Ishikawa (cell line): ENCODE measurements around the gene GDF15.

Source experiments
- CEBPB ChIP-seq: IDR thresholded peaks from 2 replicates; pipeline ENCODE4 v1.6.1; 2012
- CREB1 ChIP-seq: IDR thresholded peaks from 2 replicates; pipeline ENCODE4 v1.6.1; 2012; ENCODE audit warnings: low read depth
- EGR1 ChIP-seq: IDR thresholded peaks from 2 replicates; pipeline ENCODE4 v1.6.1; 2012
- EP300 ChIP-seq: IDR thresholded peaks from 2 replicates; pipeline ENCODE4 v1.6.1; 2012; ENCODE audit warnings: borderline replicate concordance
- FOXM1 ChIP-seq: IDR thresholded peaks from 2 replicates; pipeline ENCODE4 v1.6.1; 2012; ENCODE audit warnings: low read depth, borderline replicate concordance
- MAX ChIP-seq: IDR thresholded peaks from 2 replicates; pipeline ENCODE4 v1.6.1; 2012
- NFIC ChIP-seq: IDR thresholded peaks from 2 replicates; pipeline ENCODE4 v1.6.1; 2012
- RAD21 ChIP-seq: IDR thresholded peaks from 2 replicates; pipeline ENCODE4 v1.6.1; 2012; ENCODE audit warnings: low read depth
- TAF1 ChIP-seq: IDR thresholded peaks from 2 replicates; pipeline ENCODE4 v1.6.1; 2012; ENCODE audit warnings: low read depth, mild to moderate bottlenecking
- TCF12 ChIP-seq: IDR thresholded peaks from 2 replicates; pipeline ENCODE4 v1.6.1; 2012; ENCODE audit warnings: low read depth
- TEAD4 ChIP-seq: IDR thresholded peaks from 2 replicates; pipeline ENCODE4 v1.6.1; 2012
- YY1 ChIP-seq: IDR thresholded peaks from 2 replicates; pipeline ENCODE4 v1.6.1; 2012; ENCODE audit warnings: low read depth
- ZBTB7A ChIP-seq: IDR thresholded peaks from 2 replicates; pipeline ENCODE4 v1.6.1; 2012; ENCODE audit warnings: low read depth
- TF ChIP-seq, protein P1 (sequence below): IDR thresholded peaks from 2 replicates; pipeline ENCODE4 v1.6.1; 2012; ENCODE audit warnings: low read depth, mild to moderate bottlenecking
- TF ChIP-seq, protein P2 (sequence below): IDR thresholded peaks from 2 replicates; pipeline ENCODE4 v1.6.1; 2012

The GDF15 gene

GRCh38 chr19:18436671-18437490 lies 50.9 kb downstream of the GDF15 start:
- TF ChIP-seq EGR1 (no peak), ZBTB7A (no peak), MAX (0 out of 2 replicates have a peak, but pooled peaks have one; percentile 33), RAD21 (no peak), CREB1 (no peak), NFIC (peak; percentile 34; the same call in 1 of the 2 replicates), FOXM1 (no peak)
- TF ChIP-seq, protein P1, sequence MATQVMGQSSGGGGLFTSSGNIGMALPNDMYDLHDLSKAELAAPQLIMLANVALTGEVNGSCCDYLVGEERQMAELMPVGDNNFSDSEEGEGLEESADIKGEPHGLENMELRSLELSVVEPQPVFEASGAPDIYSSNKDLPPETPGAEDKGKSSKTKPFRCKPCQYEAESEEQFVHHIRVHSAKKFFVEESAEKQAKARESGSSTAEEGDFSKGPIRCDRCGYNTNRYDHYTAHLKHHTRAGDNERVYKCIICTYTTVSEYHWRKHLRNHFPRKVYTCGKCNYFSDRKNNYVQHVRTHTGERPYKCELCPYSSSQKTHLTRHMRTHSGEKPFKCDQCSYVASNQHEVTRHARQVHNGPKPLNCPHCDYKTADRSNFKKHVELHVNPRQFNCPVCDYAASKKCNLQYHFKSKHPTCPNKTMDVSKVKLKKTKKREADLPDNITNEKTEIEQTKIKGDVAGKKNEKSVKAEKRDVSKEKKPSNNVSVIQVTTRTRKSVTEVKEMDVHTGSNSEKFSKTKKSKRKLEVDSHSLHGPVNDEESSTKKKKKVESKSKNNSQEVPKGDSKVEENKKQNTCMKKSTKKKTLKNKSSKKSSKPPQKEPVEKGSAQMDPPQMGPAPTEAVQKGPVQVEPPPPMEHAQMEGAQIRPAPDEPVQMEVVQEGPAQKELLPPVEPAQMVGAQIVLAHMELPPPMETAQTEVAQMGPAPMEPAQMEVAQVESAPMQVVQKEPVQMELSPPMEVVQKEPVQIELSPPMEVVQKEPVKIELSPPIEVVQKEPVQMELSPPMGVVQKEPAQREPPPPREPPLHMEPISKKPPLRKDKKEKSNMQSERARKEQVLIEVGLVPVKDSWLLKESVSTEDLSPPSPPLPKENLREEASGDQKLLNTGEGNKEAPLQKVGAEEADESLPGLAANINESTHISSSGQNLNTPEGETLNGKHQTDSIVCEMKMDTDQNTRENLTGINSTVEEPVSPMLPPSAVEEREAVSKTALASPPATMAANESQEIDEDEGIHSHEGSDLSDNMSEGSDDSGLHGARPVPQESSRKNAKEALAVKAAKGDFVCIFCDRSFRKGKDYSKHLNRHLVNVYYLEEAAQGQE: no peak
- TF ChIP-seq, protein P2, sequence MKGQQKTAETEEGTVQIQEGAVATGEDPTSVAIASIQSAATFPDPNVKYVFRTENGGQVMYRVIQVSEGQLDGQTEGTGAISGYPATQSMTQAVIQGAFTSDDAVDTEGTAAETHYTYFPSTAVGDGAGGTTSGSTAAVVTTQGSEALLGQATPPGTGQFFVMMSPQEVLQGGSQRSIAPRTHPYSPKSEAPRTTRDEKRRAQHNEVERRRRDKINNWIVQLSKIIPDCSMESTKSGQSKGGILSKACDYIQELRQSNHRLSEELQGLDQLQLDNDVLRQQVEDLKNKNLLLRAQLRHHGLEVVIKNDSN: no peak

DNA sequence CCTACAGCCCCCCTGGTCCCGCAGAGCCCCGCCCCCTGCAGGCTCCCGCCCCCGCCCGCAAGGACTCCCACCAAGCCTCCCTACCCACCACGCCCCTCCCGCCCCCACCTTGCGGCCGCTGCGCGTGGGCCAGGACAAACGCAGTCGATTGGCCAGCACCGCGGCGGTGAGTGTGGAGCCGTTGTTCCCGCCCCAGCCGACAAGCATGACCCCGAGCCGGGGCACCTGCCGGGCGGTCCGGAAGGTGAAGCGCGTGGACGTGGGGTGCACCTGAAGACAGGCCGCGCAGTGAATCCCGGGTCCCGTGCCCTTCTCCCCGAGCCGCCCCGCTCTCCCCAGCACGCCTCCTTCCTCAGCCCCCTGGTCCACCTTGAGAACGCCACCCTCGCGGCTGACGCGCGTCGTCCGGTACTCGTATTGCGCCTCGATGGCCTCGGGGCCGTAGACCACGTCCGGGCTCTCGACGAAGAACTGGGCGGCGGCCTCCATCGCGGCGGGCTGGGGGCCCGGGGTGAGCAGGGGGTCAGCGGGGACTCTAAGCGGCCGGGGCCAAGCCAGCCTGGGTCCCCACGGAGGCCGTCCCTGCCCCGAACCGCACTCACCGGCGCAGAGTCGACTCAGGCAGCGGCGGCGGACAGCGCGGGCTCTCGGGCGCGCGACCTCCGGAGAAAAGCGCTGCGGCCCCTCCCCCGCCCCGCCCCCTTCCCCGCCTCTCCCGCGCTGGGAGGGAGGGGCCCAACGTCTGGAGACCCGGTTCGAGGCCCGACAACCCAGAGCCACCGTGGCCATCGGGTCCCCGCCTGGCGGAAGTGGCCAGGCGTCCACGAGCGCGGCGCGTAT lies 51.8 kb downstream of the GDF15 start, which contains the start of gene ISYNA1:
Gene ISYNA1 (minus strand): TSS at position 643 of the 840 bp plus-strand sequence. CDS start 154 bp downstream, at position 489.
- TF ChIP-seq, protein P1: no peak
- TF ChIP-seq TAF1 (peak; percentile 56), RAD21 (no peak), EP300 (0 out of 2 replicates have a peak, but pooled peaks have one; percentile 29), TCF12 (peak; percentile 22; the same call in 1 of the 2 replicates), ZBTB7A (no peak; the same call in 1 of the 2 replicates), YY1 (no peak), CEBPB (no peak), EGR1 (peak; percentile 90), CREB1 (no peak), MAX (peak; percentile 92)
- TF ChIP-seq, protein P2: no peak

- TF ChIP-seq EGR1 (0 out of 2 replicates have a peak, but pooled peaks have one; percentile 31), ZBTB7A (peak; percentile 92), TCF12 (peak; percentile 58), EP300 (peak; percentile 57; the same call in 1 of the 2 replicates), TEAD4 (peak; percentile 34; the same call in 1 of the 2 replicates), FOXM1 (no peak)
- TF ChIP-seq, protein P1: no peak
- TF ChIP-seq, protein P2: no peak
These were observed 52.5 kb downstream of the GDF15 start for GRCh38 chr19:18438331-18439024.
